Measurements from ENCODE around the gene ANKRD22.

GRCh38 chr10:88810196-88810961 is 41.3 kb downstream of the ANKRD22 start:
- TF ChIP-seq EZH2phosphoT487 (IDR thresholded peaks at IDR 0.05; ENCODE audit: borderline replicate concordance) (no peak), CTCF (conservative IDR thresholded peaks at IDR 0.05; ENCODE audit: low read length) (peak; percentile 94)
